K562 (cell line): ENCODE measurements around the gene MAL. TPM values are rescaled to one million over a fixed set of nuclear protein-coding genes. Genes with fewer than 3 reads are reported as not detected.

ENCODE experiments used
- ATAC-seq: fragments of 200-7000 bp; cut with Tn5 transposase; 3 replicates; pipeline ENCODE4 v1.9.1; 2020; ENCODE audit warnings: moderate library complexity
- BruUV-seq: library from RNA; stranded (reverse); fragments of 400-500 nt; replicated peaks from 2 replicates; lab custom pipeline; 2021; lab: Mats Ljungman, UMichigan
- CTCF ChIA-PET: fragments of 300-600 bp; formaldehyde crosslinking; extraction: SDS; loops from one replicate; lab custom pipeline; 2021; ENCODE audit warnings: low intra/inter-chr PET ratio; lab: Yijun Ruan, JAX
- POLR2A ChIA-PET: fragments of 300-600, 350-650 bp; sonication (Branson Sonifier 250); formaldehyde crosslinking; extraction: SDS; loops from one replicate; lab custom pipeline; 2021; ENCODE audit warnings: antibody characterized with exemption, inconsistent platforms; lab: Yijun Ruan, JAX
- DNase-seq, 4 experiments: peaks; one replicate each; pipeline versions ENCODE4 v3.0.0 to v3.0.0-alpha.2; 2011 to 2018; ENCODE audit warnings: low spot score in 3 of 4, mixed read lengths in 3 of 4; ENCODE audit errors: extremely low read depth in 1 of 4
- FAIRE-seq: peaks from 2 replicates; lab custom pipeline; 2011; peaks lifted over from hg19 to GRCh38; lab: Jason Lieb, UNC
- H2AFZ ChIP-seq: 2 replicates; pipeline ENCODE4 v1.6.0; 2011; ENCODE audit warnings: low read depth, low read length, control low read depth, inconsistent platforms
- H3K27ac ChIP-seq: fragments of 200-600 bp; 3 replicates; pipeline ENCODE4 v1.8.0; 2011; ENCODE audit warnings: low read depth, mild to moderate bottlenecking, control low read depth, inconsistent platforms, low read length, moderate library complexity, mixed read lengths; ENCODE audit errors: extremely low read depth
- H3K27me3 ChIP-seq, 2 experiments: fragments of 300-600 bp in 1 of 2; 2 replicates in 1 of 2; 3 replicates in 1 of 2; pipeline versions ENCODE4 v1.6.0 to v1.8.0; 2011; ENCODE audit warnings: inconsistent platforms in 2 of 2, low read length in 2 of 2, mild to moderate bottlenecking in 1 of 2, mixed read lengths in 1 of 2, moderate library complexity in 1 of 2; ENCODE audit not compliant: control insufficient read depth in 2 of 2, insufficient read depth in 2 of 2
- H3K36me3 ChIP-seq: fragments of 300-600 bp; 3 replicates; pipeline ENCODE4 v1.8.0; 2011; ENCODE audit warnings: mild to moderate bottlenecking, low read length, inconsistent platforms; ENCODE audit not compliant: control insufficient read depth, insufficient read depth
- H3K4me1 ChIP-seq, 2 experiments: fragments of 200-600 bp in 1 of 2; replicated peaks in 1 of 2; 2 replicates in 1 of 2; 3 replicates in 1 of 2; pipeline versions ENCODE4 v1.5.1 to v1.8.0; 2011; ENCODE audit warnings: inconsistent platforms in 2 of 2, low read length in 2 of 2, mild to moderate bottlenecking in 1 of 2, mixed read lengths in 1 of 2, moderate library complexity in 1 of 2; ENCODE audit not compliant: control insufficient read depth in 2 of 2, insufficient read depth in 2 of 2
- H3K4me2 ChIP-seq: 2 replicates; pipeline ENCODE4 v1.6.1; 2011; ENCODE audit warnings: low read length, control low read depth, inconsistent platforms, mixed read lengths; ENCODE audit not compliant: insufficient read depth
- H3K4me3 ChIP-seq: fragments of 200-600 bp; sonication (generic), shearing (Covaris generic); 2 replicates; pipeline ENCODE4 v1.5.1; 2016; ENCODE audit warnings: control low read depth, inconsistent platforms
- H3K79me2 ChIP-seq: fragments of 200-600 bp; 3 replicates; pipeline ENCODE4 v1.8.0; 2011; ENCODE audit warnings: low read length, inconsistent platforms; ENCODE audit not compliant: control insufficient read depth, insufficient read depth
- H3K9ac ChIP-seq, 2 experiments: 2 replicates each; pipeline versions ENCODE4 v1.6.0 to v1.6.1; 2011; ENCODE audit warnings: low read depth in 2 of 2, low read length in 2 of 2, control low read depth in 1 of 2, inconsistent platforms in 1 of 2, mild to moderate bottlenecking in 1 of 2, mixed read lengths in 1 of 2; ENCODE audit not compliant: insufficient read depth in 1 of 2
- H3K9me1 ChIP-seq: one replicate; pipeline ENCODE4 v1.6.0; 2011; ENCODE audit warnings: inconsistent platforms, mild to moderate bottlenecking, low read length, moderate library complexity; ENCODE audit not compliant: control insufficient read depth, insufficient read depth
- H3K9me3 ChIP-seq: replicated peaks from 2 replicates; pipeline ENCODE4 v1.5.1; 2011; ENCODE audit warnings: low read depth, low read length, inconsistent platforms; ENCODE audit not compliant: control insufficient read depth, insufficient read depth
- H4K20me1 ChIP-seq: replicated peaks from 2 replicates; pipeline ENCODE4 v1.6.1; 2011; ENCODE audit warnings: low read length, inconsistent platforms, mixed read lengths; ENCODE audit not compliant: control insufficient read depth, insufficient read depth
- ATF3 ChIP-seq, 2 experiments: fragments of 450-650 bp in 1 of 2; sonication (generic) in 1 of 2; formaldehyde crosslinking in 1 of 2; IDR thresholded peaks in 1 of 2; conservative IDR thresholded peaks in 1 of 2; 2 replicates each; pipeline versions ENCODE4 v1.6.1 to v1.8.1; 2016 to 2023; ENCODE audit warnings: mild to moderate bottlenecking in 2 of 2, moderate library complexity in 2 of 2, inconsistent platforms in 1 of 2, missing genetic modification reagents in 1 of 2
- CAMTA2 ChIP-seq: fragments of 250-450 bp; sonication (Bioruptor Pico); conservative IDR thresholded peaks from 2 replicates; pipeline ENCODE4 v1.5.1; 2022
- CBX2 ChIP-seq: fragments of 200-600 bp; sonication (generic); IDR thresholded peaks from one replicate; pipeline ENCODE4 v1.6.1; 2012; ENCODE audit warnings: mild to moderate bottlenecking, low read length, inconsistent platforms; ENCODE audit not compliant: insufficient read depth, poor library complexity, severe bottlenecking
- ESRRA ChIP-seq: fragments of 450-650 bp; IDR thresholded peaks from 2 replicates; pipeline ENCODE4 v1.6.1; 2014; ENCODE audit warnings: low read depth, mild to moderate bottlenecking, moderate library complexity, borderline replicate concordance
- ESRRB ChIP-seq: fragments of 250-450 bp; sonication (Bioruptor Pico); IDR thresholded peaks from 2 replicates; pipeline ENCODE4 v1.5.0; 2020; ENCODE audit warnings: mild to moderate bottlenecking, moderate library complexity, borderline replicate concordance
- HES1 ChIP-seq: fragments of 450-650 bp; IDR thresholded peaks from 2 replicates; pipeline ENCODE4 v1.6.1; 2016; ENCODE audit warnings: low read depth, mild to moderate bottlenecking, moderate library complexity
- MAFG ChIP-seq: fragments of 450-650 bp; conservative IDR thresholded peaks from 2 replicates; pipeline ENCODE4 v1.6.1; 2016; ENCODE audit warnings: missing genetic modification characterization, missing compliant biosample characterization
- MCM7 ChIP-seq, 2 experiments: fragments of 450-650 bp; IDR thresholded peaks; 2 replicates each; pipeline ENCODE4 v1.6.1; 2016 to 2018
- ZFP30 ChIP-seq: fragments of 250-450 bp; sonication (Bioruptor Pico); IDR thresholded peaks from 2 replicates; pipeline ENCODE4 v1.8.0; 2022; ENCODE audit warnings: moderate library complexity, mild to moderate bottlenecking, inconsistent platforms, borderline replicate concordance
- ZSCAN32 ChIP-seq: fragments of 450-650 bp; formaldehyde crosslinking; IDR thresholded peaks from 2 replicates; pipeline ENCODE4 v1.4.0; 2020; ENCODE audit warnings: mild to moderate bottlenecking, moderate library complexity
- WGBS: fragments of 100-300 bp; shearing (Covaris generic); methylation state at CpG from one replicate; pipeline ENCODE4 v1.1.6; 2016; ENCODE audit warnings: low coverage, mixed read lengths; ENCODE audit not compliant: insufficient coverage; ENCODE audit errors: missing lambda C conversion rate; 5-methylcytosine and 5-hydroxymethylcytosine counted together
- in situ Hi-C: fragments of 300-500 bp; cut with MboI; formaldehyde crosslinking; loops from 4 replicates; pipeline ENCODE4 v1.15.0; 2018; ENCODE audit warnings: inconsistent platforms, mixed read lengths
- intact Hi-C: fragments of 100-400 bp; cut with micrococcal nuclease; formaldehyde crosslinking; loops from 2 replicates; pipeline ENCODE4 v1.14.2; 2022
- polyA plus RNA-seq, 8 experiments: library from polyadenylated mRNA; depleted of rRNA in 4 of 8; stranded (reverse) in 5 of 8; unstranded in 3 of 8; fragments of >200 nt; fragmentation: Nextera tagmentation in 2 of 8; fragmentation: Illumina TruSeq in 1 of 8; extraction: Ambion mirVana in 2 of 8; extraction: Trizol in 1 of 8; gene quantifications; 2 replicates each; pipeline versions ENCODE4 v1.2.1 to v1.2.3, GENCODE V29; 2011 to 2014; ENCODE audit warnings: inconsistent platforms in 1 of 8, missing spikeins in 1 of 8
- total RNA-seq, 7 experiments: library from RNA; depleted of rRNA in 6 of 7; stranded (reverse); fragments of >200 nt in 6 of 7; fragmentation: Illumina TruSeq in 2 of 7; extraction: Trizol in 2 of 7; gene quantifications; 2 replicates each; pipeline versions ENCODE4 v1.2.1 to v1.2.3, GENCODE V29; 2011 to 2021; ENCODE audit warnings: low replicate concordance in 1 of 7

MAL gene
- total and polyA plus RNA-seq, 9 of the 15 experiments (the other 6 are each of a cell fraction or from before 2014, with no cell fraction given), result not detected

- ChIA-PET CTCF (no interaction called here), POLR2A (no interaction called here)
- Histone ChIP-seq H3K27me3 (no peaks in the 10 kb centered on the region), H3K4me3 (no peak overlapping the region), H4K20me1 (no peaks in the 10 kb centered on the region), H3K79me2 (no peaks in the 10 kb centered on the region), H3K4me2 (no peak overlapping the region), H3K4me1 (no peaks in the 10 kb centered on the region), H3K9ac (no peak overlapping the region), H3K27ac (no peak overlapping the region), H2AFZ (no peak overlapping the region), H3K36me3 (peaks cover 68% of the 10 kb centered on the region), H3K9me1 (no peaks in the 10 kb centered on the region), H3K9me3 (no peaks in the 10 kb centered on the region)
- TF ChIP-seq ATF3 (IDR thresholded peaks at IDR 0.05), result no peak
- no peak for TF ChIP-seq ATF3 (CRISPR knock-in tag; conservative IDR thresholded peaks at IDR 0.05)
- no peak for TF ChIP-seq MAFG (tag)
- no peak for TF ChIP-seq ESRRA
- no peak for TF ChIP-seq ESRRB (CRISPR knock-in tag)
- TF ChIP-seq MCM7 (IDR thresholded peaks at IDR 0.05), result no peak
- TF ChIP-seq CBX2, result no peak
- TF ChIP-seq HES1, result no peak
- no peak for TF ChIP-seq CAMTA2 (CRISPR knock-in tag)
- no peak for TF ChIP-seq ZFP30 (CRISPR knock-in tag)
- no peak for TF ChIP-seq ZSCAN32 (CRISPR knock-in tag)
- in situ Hi-C loops, result no loop called here
- intact Hi-C loops, result no loop called here
- DNase-seq (no peak), ATAC-seq (no peak), FAIRE-seq (no peak)
- no TSS peak for BruUV-seq
- WGBS, result 93% methylated on average over 5 of the region's 5 CpGs
Observed at GRCh38 chr2:95087379-95087778, 61.9 kb downstream of the MAL start.
